Fibroblast of skin of abdomen (primary cell): ENCODE results near the gene MSH4.
"Not testable (repeated sequence)": the region's sequence is repeated elsewhere in the genome, so short reads cannot be mapped to it uniquely, and the experiment has no call there.

Experiments used
- DNase-seq: peaks from one replicate; pipeline ENCODE4 v3.0.0-alpha.2; 2013

MSH4 gene

GRCh38 chr1:75797273-75797588, 549 bp downstream of the MSH4 start:
- DNase-seq: no peak

- no peak for DNase-seq
These were observed 1.0 kb downstream of the MSH4 start for GRCh38 chr1:75797606-75798216.

DNA sequence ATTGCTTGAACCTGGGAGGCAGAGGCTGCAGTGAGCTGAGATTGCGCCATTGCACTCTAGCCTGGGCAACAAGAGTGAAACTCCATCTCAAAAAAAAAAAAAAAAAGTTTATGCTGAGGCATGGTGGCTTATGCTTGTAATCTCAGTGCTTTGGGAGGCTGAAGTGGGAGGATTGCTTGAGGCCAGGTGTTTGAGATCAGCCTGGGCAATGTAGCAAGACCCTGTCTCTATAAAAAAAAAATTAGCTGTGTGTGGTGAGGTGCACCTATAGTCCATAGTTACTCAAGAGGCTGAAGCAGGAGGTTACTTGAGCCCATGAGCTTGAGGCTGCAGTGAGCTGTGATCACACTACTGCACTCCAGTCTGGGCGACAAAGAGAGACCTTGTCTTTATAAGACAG, 4.8 kb downstream of the MSH4 start:
- DNase-seq: not testable (repeated sequence)

GRCh38 chr1:75808921-75809320, 12.2 kb downstream of the MSH4 start:
- DNase-seq: no peak

- DNase-seq: not testable (repeated sequence)
These were observed 13.4 kb downstream of the MSH4 start for GRCh38 chr1:75810113-75810512.

GRCh38 chr1:75811211-75811981, 14.7 kb downstream of the MSH4 start:
- DNase-seq: peak; percentile 73

DNA sequence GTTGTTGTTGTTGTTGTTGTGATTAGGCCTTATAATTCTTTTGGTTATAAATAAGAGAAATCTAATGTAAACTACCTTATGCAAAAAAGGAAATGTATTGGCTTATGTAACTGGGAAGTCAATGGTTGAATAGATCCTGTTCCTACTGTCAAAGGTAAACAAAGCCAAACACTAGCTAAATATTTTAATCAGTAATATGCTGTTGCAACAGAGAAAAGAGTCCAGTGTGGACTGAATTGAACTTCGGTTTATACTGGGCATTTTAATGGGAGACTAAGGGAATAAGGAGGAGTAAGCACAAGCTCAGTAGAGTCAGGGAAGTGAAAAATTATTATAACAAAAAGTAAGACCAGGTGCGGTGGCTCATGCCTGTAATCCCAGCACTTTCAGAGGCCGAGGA, 15.4 kb downstream of the MSH4 start:
- DNase-seq: no peak

GRCh38 chr1:75823596-75823995, 26.9 kb downstream of the MSH4 start:
- DNase-seq: not testable (repeated sequence)

- no peak for DNase-seq
These were observed 39.9 kb downstream of the MSH4 start for GRCh38 chr1:75836528-75837100.

GRCh38 chr1:75838079-75838478, 41.4 kb downstream of the MSH4 start:
- no peak for DNase-seq

DNA sequence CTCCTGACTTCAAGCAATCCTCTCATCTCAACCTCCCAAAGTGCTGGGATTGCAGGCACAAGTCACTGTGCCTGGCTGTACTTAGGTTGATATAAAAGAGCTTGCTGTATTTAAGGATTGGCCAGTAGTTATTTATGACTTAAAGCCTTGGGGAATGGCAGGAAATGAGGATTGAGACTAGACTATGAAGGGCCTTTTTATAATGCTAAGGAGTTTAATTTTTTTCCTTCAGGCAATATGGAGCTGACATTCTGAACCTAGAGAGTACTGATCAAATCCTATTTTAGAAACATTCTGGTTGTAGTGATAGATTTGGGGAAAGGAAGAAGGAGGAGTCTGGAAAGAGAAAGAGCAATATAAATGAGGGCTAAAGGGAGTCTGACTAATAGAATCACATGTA, 44.7 kb downstream of the MSH4 start:
- no peak for DNase-seq

GRCh38 chr1:75845576-75845975, 48.9 kb downstream of the MSH4 start:
- no peak for DNase-seq

DNA sequence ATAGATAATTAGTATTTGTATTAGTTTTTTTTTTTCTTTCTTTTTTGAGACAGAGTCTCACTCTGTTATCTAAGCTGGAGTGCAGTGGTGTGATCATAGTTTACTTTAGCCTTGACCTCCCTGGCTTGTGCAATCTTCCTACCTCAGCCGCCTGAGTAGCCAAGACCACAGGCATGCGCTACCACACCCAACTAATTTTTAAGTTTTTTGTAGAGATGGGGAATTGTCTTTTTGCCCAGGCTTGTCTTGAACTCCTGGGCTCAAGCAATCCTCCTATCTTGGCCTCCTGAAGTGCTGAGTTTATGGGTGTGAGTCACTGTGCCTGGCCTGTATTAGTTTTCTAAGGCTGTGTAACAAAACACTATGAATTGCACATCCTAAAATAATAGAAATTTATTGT, 58.3 kb downstream of the MSH4 start:
- peak; percentile 14 for DNase-seq

DNA sequence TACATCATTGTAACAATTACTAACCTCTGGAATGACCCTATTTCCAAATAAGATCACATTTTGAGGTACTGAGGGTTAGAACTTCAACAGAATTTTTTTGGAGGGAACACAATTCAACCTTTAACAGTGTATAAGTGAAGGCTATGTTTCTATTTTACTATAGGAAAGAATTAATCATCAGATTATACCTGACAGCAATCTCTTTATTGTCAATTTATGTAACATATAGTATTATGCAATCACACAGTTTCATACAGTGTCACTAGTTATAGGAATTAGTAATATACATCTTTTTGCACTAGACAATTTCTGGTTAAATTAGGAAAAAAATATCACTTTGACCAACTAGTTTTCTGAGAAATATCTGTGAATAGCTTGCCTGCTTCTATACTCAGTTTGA, 59.1 kb downstream of the MSH4 start:
- no peak for DNase-seq

GRCh38 chr1:75861831-75862230, 65.1 kb downstream of the MSH4 start:
- no peak for DNase-seq

- no peak for DNase-seq
These were observed 74.3 kb downstream of the MSH4 start for GRCh38 chr1:75870951-75871350.

DNA sequence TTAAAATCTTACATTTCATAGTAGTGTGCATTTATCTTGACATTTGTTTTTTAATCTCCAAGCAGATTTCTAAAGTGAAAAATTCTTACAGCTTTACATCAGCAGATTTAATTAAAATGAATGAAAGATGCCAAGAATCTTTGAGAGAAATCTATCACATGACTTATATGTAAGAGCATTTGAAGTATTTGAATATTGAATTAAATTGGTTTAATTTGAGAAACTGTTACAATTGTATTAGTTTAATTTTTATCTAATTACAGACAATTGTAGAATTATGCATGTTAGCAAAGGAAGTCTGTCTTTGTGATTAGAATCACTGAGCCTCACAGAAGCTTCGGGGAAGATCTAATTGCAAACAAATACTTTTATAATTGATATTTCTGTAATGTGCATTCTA, 83.3 kb downstream of the MSH4 start:
- DNase-seq: no peak

DNA sequence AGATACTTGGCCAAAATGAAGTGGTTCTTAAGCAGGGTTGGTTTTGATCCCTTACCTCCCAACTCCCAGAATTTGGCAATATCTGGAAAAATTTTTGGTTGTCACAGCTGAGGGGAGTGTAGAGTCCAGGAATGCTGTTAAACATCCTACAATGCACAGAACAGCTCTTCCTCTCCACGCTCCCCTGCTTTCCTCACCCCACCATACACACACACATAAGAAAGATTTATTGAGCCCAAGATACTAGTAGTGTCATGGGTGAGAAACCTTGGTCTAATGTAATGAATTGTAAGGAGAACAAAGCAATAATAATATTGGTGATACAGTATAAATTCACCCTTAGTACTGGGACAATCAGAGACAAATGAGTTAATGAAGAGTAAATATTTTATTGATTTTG, 87.8 kb downstream of the MSH4 start:
- DNase-seq: no peak

- no peak for DNase-seq
These were observed 104.7 kb downstream of the MSH4 start for GRCh38 chr1:75901371-75901770.

DNA sequence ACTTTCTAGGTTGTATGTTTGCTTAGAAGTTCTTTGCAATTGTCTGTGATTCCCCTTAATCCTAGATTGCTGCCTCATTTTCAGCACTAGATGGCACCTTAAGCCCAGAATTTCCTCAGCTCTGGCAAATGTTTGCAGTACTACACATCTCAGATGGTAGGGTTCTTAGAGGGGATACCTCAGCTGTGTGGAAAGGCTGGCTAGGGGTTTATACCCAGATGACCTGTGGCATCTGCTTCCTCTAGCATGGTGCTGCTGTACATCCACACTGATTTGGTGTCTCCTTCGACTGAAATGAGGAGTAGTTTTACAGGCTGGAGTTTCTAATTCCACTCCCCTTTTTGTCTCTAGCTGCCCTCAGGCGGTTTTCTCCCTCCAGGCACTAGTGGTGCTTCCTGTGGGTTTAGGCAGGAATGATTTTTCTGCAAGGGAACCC, 112.1 kb downstream of the MSH4 start:
- peak; percentile 49 for DNase-seq

GRCh38 chr1:75916834-75917233, 120.2 kb downstream of the MSH4 start:
- DNase-seq: no peak

DNA sequence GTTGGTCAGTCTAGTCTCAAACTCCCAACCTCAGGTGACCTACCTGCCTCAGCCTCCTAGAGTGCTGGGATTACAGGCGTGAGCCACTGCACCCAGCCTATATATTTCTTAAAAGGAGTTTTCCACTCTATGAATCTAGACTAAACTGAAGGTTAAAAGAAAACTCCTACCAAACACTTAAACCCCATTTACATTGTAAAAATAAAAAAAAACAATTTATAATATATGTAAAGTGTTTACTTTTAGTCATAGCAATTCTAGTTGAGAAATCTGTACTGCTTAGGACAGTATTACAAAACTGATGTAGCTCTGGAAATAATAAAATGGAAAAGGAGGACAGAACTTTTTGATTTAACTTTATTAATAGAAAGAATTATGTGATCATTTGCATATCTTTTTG, 126.0 kb downstream of the MSH4 start:
- DNase-seq: no peak

- DNase-seq: no peak
These were observed 135.6 kb downstream of the MSH4 start, which contains the start of gene ASB17 for GRCh38 chr1:75932304-75932703. ASB17 (minus strand) TSS chr1:75932404; CDS start chr1:75932291, 113 bp downstream.

- peak; percentile 49 for DNase-seq
These were observed 140.4 kb downstream of the MSH4 start for GRCh38 chr1:75937034-75937433.
